ENCODE data around the gene SLC22A17.

DNA sequence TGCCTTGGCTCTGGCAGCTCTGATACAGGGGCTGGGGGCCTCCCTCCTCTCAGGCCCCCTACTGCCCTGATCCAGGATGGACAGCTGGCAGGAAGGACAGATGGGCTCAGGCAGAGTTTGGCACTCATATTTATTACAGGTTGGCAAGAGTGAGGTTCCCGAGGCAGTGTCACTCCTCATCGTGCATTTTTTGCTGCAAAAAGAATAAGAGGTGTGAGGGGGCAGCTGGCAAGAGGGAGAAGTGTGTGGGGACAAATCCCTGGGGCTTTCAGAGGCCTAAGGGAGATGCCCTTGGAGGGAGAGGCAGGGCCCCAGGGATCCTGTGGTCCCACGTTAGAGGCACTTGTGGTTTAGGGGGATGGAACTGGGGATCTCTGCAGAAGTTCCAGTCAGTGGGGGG, 29.2 kb upstream of the SLC22A17 start:
- TF ChIP-seq POLR2AphosphoS5 (IDR thresholded peaks at IDR 0.05), result no peak
- TF ChIP-seq, protein P1, sequence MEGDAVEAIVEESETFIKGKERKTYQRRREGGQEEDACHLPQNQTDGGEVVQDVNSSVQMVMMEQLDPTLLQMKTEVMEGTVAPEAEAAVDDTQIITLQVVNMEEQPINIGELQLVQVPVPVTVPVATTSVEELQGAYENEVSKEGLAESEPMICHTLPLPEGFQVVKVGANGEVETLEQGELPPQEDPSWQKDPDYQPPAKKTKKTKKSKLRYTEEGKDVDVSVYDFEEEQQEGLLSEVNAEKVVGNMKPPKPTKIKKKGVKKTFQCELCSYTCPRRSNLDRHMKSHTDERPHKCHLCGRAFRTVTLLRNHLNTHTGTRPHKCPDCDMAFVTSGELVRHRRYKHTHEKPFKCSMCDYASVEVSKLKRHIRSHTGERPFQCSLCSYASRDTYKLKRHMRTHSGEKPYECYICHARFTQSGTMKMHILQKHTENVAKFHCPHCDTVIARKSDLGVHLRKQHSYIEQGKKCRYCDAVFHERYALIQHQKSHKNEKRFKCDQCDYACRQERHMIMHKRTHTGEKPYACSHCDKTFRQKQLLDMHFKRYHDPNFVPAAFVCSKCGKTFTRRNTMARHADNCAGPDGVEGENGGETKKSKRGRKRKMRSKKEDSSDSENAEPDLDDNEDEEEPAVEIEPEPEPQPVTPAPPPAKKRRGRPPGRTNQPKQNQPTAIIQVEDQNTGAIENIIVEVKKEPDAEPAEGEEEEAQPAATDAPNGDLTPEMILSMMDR (IDR thresholded peaks at IDR 0.05), result no peak
- no peak for TF ChIP-seq POLR2A (IDR thresholded peaks at IDR 0.05)
- TF ChIP-seq EP300 (IDR thresholded peaks at IDR 0.05), result no peak

All from sigmoid colon (tissue), 4 donors.